GM13976 (cell line): ENCODE data around the gene ADGRL2.

ENCODE experiments used
- DNase-seq: peaks from one replicate; pipeline ENCODE4 v3.0.0; 2012; ENCODE audit warnings: low spot score
- CTCF ChIP-seq: IDR thresholded peaks from 2 replicates; pipeline ENCODE4 v1.5.1; 2012; ENCODE audit warnings: borderline replicate concordance, mild to moderate bottlenecking; ENCODE audit not compliant: insufficient read depth; ENCODE audit errors: extremely low read depth, missing control alignments, control extremely low read depth
- in situ Hi-C: fragments of 300-500 bp; cut with MboI; formaldehyde crosslinking; loops from one replicate; pipeline ENCODE4 v1.12.0; 2022; ENCODE audit warnings: low sequenced_read_pairs, mixed read lengths, inconsistent platforms; ENCODE audit not compliant: unreplicated experiment

Gene ADGRL2

GRCh38 chr1:81887421-81888144 is 86.8 kb downstream of the ADGRL2 start:
- TF ChIP-seq CTCF: no peak
- in situ Hi-C loops: no loop called here
- no peak for DNase-seq

GRCh38 chr1:81889166-81889565 is 88.4 kb downstream of the ADGRL2 start:
- no peak for TF ChIP-seq CTCF
- in situ Hi-C loops: no loop called here
- DNase-seq: no peak

GRCh38 chr1:81894867-81895266 is 94.1 kb downstream of the ADGRL2 start:
- DNase-seq: no peak
- in situ Hi-C loops: no loop called here
- no peak for TF ChIP-seq CTCF

- TF ChIP-seq CTCF: no peak
- DNase-seq: no peak
Observed at GRCh38 chr1:81899214-81899821, 98.6 kb downstream of the ADGRL2 start.

GRCh38 chr1:81907575-81907974 is 106.8 kb downstream of the ADGRL2 start:
- DNase-seq: no peak
- no peak for TF ChIP-seq CTCF
- in situ Hi-C loops: no loop called here

More at GRCh38 chr1:81899214-81899821, 98.6 kb downstream of the ADGRL2 start:
- in situ Hi-C loops: no loop called here

- no peak for DNase-seq
- TF ChIP-seq CTCF: no peak
- in situ Hi-C loops: no loop called here
Observed at GRCh38 chr1:81912383-81912782, 111.6 kb downstream of the ADGRL2 start.

GRCh38 chr1:81915937-81916336 is 115.2 kb downstream of the ADGRL2 start:
- in situ Hi-C loops: no loop called here
- no peak for DNase-seq
- no peak for TF ChIP-seq CTCF
